GM19099 (cell line): Measurements from ENCODE around the gene PHYH.

Experiments used
- POLR2A ChIP-seq: IDR thresholded peaks from 3 replicates; pipeline ENCODE4 v1.6.1; 2011; ENCODE audit warnings: low read depth; ENCODE audit not compliant: insufficient read length; ENCODE audit errors: extremely low read depth

The PHYH gene

GRCh38 chr10:13329565-13329964 is 29.7 kb upstream of the PHYH start:
- TF ChIP-seq POLR2A: no peak

GRCh38 chr10:13328613-13329012 is 28.7 kb upstream of the PHYH start:
- TF ChIP-seq POLR2A: no peak

GRCh38 chr10:13328126-13328525 is 28.3 kb upstream of the PHYH start:
- no peak for TF ChIP-seq POLR2A

- no peak for TF ChIP-seq POLR2A
Observed at GRCh38 chr10:13327534-13327933, 27.7 kb upstream of the PHYH start.

- TF ChIP-seq POLR2A: no peak
Observed at GRCh38 chr10:13322615-13323148, 22.8 kb upstream of the PHYH start.

- TF ChIP-seq POLR2A: no peak
Observed at GRCh38 chr10:13321576-13321975, 21.7 kb upstream of the PHYH start.

- no peak for TF ChIP-seq POLR2A
Observed at GRCh38 chr10:13319166-13319565, 19.3 kb upstream of the PHYH start.

GRCh38 chr10:13317474-13317873 is 17.6 kb upstream of the PHYH start:
- TF ChIP-seq POLR2A: no peak

GRCh38 chr10:13316635-13317311 is 16.9 kb upstream of the PHYH start:
- TF ChIP-seq POLR2A: no peak

- no peak for TF ChIP-seq POLR2A
Observed at GRCh38 chr10:13315361-13315760, 15.5 kb upstream of the PHYH start.

GRCh38 chr10:13311177-13311575 is 11.3 kb upstream of the PHYH start:
- TF ChIP-seq POLR2A: no peak

- no peak for TF ChIP-seq POLR2A
Observed at GRCh38 chr10:13310518-13311176, 10.8 kb upstream of the PHYH start.

- no peak for TF ChIP-seq POLR2A
Observed at GRCh38 chr10:13309792-13310191, 9.9 kb upstream of the PHYH start.

GRCh38 chr10:13308096-13308495 is 8.2 kb upstream of the PHYH start:
- no peak for TF ChIP-seq POLR2A

GRCh38 chr10:13306103-13306502 is 6.2 kb upstream of the PHYH start:
- TF ChIP-seq POLR2A: no peak

GRCh38 chr10:13302821-13303555 is 3.1 kb upstream of the PHYH start:
- no peak for TF ChIP-seq POLR2A

GRCh38 chr10:13298748-13299436 is 972 bp downstream of the PHYH start:
- TF ChIP-seq POLR2A: no peak
